NCI-H187 treated with DMSO at 0.1 percent for 48 hours (cell line): ENCODE results near the gene RIN3.

Experiments
- DNase-seq: peaks from one replicate; lab custom pipeline; 2025; lab: John Stamatoyannopoulos, UW

RIN3 gene

GRCh38 chr14:92719421-92719820 is 205.8 kb downstream of the RIN3 start:
- DNase-seq: no peak

- no peak for DNase-seq
Observed at GRCh38 chr14:92719890-92720323, 206.3 kb downstream of the RIN3 start.

GRCh38 chr14:92724516-92725340 is 211.1 kb downstream of the RIN3 start:
- no peak for DNase-seq

GRCh38 chr14:92726135-92726932 is 212.8 kb downstream of the RIN3 start:
- no peak for DNase-seq

GRCh38 chr14:92726933-92727262 is 213.3 kb downstream of the RIN3 start:
- DNase-seq: no peak

- DNase-seq: no peak
Observed at GRCh38 chr14:92728759-92729364, 215.3 kb downstream of the RIN3 start.

- DNase-seq: no peak
Observed at GRCh38 chr14:92729634-92730358, 216.2 kb downstream of the RIN3 start.

- DNase-seq: no peak
Observed at GRCh38 chr14:92731622-92732115, 218.1 kb downstream of the RIN3 start.

- no peak for DNase-seq
Observed at GRCh38 chr14:92733007-92733406, 219.4 kb downstream of the RIN3 start.

GRCh38 chr14:92734618-92735017 is 221.0 kb downstream of the RIN3 start:
- no peak for DNase-seq

- no peak for DNase-seq
Observed at GRCh38 chr14:92735344-92735743, 221.8 kb downstream of the RIN3 start.

GRCh38 chr14:92737206-92737605 is 223.6 kb downstream of the RIN3 start:
- DNase-seq: no peak

- no peak for DNase-seq
Observed at GRCh38 chr14:92737619-92738188, 224.1 kb downstream of the RIN3 start.
